Vagina (tissue), 2 donors: ENCODE data around the gene TM9SF4.
"Not testable (repeated sequence)": the region's sequence is repeated elsewhere in the genome, so short reads cannot be mapped to it uniquely, and the experiment has no call there.

Experiments used
- CTCF ChIP-seq, 3 experiments: fragments of 450-650 bp in 2 of 3; fragments of 200-600 bp in 1 of 3; sonication (generic) in 1 of 3; IDR thresholded peaks; one replicate each; pipeline ENCODE4 v1.5.1; 2017 to 2019; ENCODE audit warnings: antibody characterized with exemption in 3 of 3, mild to moderate bottlenecking in 2 of 3, moderate library complexity in 2 of 3
- POLR2AphosphoS5 ChIP-seq, 2 donors: sonication (generic); formaldehyde crosslinking; IDR thresholded peaks; one replicate each; pipeline ENCODE4 v1.9.0; 2017; ENCODE audit warnings: antibody characterized with exemption in 2 of 2, mild to moderate bottlenecking in 2 of 2, low read depth in 1 of 2; ENCODE audit not compliant: insufficient read depth in 1 of 2

GRCh38 chr20:32193336-32193735 lies 83.8 kb downstream of the TM9SF4 start:
- not testable (repeated sequence) for TF ChIP-seq POLR2AphosphoS5 (IDR thresholded peaks at IDR 0.05; ENCODE audit: insufficient read depth in 1 of 2, low read depth in 1 of 2); CTCF (IDR thresholded peaks at IDR 0.05)
